Breast epithelium (tissue), 3 donors: ENCODE measurements around the gene STAT1.

Experiments
- CTCF ChIP-seq, 3 donors: fragments of 450-650 bp; IDR thresholded peaks; one replicate each; pipeline ENCODE4 v1.5.1; 2016 to 2017; ENCODE audit warnings: antibody characterized with exemption in 3 of 3, mild to moderate bottlenecking in 3 of 3, moderate library complexity in 3 of 3
- POLR2A ChIP-seq: fragments of 450-650 bp; IDR thresholded peaks from one replicate; pipeline ENCODE4 v1.6.1; 2016; ENCODE audit warnings: antibody characterized with exemption, mild to moderate bottlenecking, moderate library complexity
- POLR2AphosphoS5 ChIP-seq, 3 donors: sonication (generic); formaldehyde crosslinking; IDR thresholded peaks; one replicate each; pipeline ENCODE4 v1.6.1; 2017; ENCODE audit warnings: antibody characterized with exemption in 3 of 3

DNA sequence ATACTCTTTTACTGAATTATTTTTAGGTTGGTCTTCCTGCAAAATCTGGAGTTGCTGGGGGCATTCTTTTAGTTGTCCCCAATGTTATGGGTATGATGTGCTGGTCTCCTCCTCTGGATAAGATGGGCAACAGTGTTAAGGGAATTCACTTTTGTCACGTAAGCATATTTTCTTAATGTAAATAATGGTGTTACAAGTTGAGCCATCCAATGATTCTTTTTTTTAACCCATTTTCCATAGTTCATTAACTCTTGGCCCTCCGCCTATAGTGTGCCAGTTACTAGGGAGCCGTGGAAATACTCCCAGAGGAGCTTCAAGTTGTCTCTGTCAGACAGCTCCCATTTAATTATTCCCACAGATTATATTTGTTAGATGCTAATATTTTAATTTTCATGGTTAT is 83.6 kb downstream of the STAT1 start:
- TF ChIP-seq CTCF (IDR thresholded peaks at IDR 0.05) (no peak), POLR2AphosphoS5 (IDR thresholded peaks at IDR 0.05) (no peak), POLR2A (no peak)
